Measurements from ENCODE around the gene GRAMD2B. TPM values are rescaled to one million over a fixed set of nuclear protein-coding genes. Genes with fewer than 3 reads are reported as not detected.

The GRAMD2B gene
- total and polyA plus RNA-seq, 4 donors, result 22.5 to 44.7 (median 32.6) TPM

DNA sequence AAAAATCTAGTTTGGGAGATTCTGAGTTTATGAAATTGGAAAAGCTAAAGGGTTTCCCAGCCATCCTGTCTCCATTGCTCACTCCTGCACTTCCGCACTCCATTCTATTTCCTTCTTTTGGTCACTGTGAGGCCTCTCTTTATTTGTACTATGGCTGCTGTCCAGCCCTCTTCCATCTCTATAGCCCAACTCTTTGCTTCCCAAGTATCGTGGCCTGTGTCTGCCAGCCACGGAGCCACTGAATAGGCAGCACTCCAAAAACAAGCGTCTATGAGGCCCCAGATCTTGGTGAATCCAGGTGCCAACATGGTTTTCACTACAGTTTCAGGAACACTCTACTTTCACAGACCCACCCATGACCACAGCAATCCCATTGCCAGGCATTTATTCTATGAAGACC lies 37.2 kb downstream of the GRAMD2B start:
- no peak for ATAC-seq (ENCODE audit: low FRiP score)

DNA sequence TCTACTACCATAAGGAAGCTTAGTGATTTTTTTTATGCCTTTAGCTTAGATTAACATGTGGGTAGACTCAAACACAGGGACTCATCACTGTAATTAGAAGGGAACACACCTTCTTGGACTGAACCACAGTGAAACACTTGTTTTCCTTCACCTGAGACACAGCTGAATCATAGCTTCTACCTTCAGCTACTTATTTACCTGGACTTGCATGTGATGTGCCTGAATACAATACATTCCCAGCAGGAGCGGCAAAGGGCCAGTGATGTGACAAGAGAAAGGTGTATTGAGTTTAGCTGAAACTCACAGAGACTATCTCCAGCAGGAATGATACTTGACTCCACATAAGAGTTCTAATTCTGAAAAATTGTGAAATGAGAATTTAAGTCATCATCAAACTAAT lies 37.8 kb downstream of the GRAMD2B start:
- Histone ChIP-seq H3K9me3 (ENCODE audit: control insufficient read depth, low read length) (no peaks in the 10 kb centered on the region), H3K27ac (ENCODE audit: low read depth in 1 of 2, low read length in 2 of 2) (no peak overlapping the region), H3K36me3 (ENCODE audit: control insufficient read depth in 1 of 2, insufficient read depth in 2 of 2, low read length in 1 of 2) (no peaks in the 10 kb centered on the region), H3K27me3 (ENCODE audit: control insufficient read depth in 1 of 2, insufficient read depth in 2 of 2, low read length in 1 of 2) (no peaks in the 10 kb centered on the region), H3K4me3 (ENCODE audit: low read length in 2 of 2) (no peak overlapping the region), H3K4me1 (ENCODE audit: control insufficient read depth in 1 of 2, insufficient read depth in 2 of 2, low read length in 2 of 2) (no peaks in the 10 kb centered on the region)
- DNase-seq (no peak), ATAC-seq (ENCODE audit: low FRiP score) (no peak)
- WGBS, 2 donors, result 100% methylated on average over 1 of the region's 1 CpG
- intact Hi-C loops (cut with DNase I), result no loop called here

More for the DNA sequence above, 37.2 kb downstream of the GRAMD2B start:
- DNase-seq, result no peak
- H3K4me1 ChIP-seq (ENCODE audit: control insufficient read depth in 1 of 2, insufficient read depth in 2 of 2, low read length in 2 of 2), result no peaks in the 10 kb centered on the region
- no peaks in the 10 kb centered on the region for H3K9me3 ChIP-seq (ENCODE audit: control insufficient read depth, low read length)
- no peak overlapping the region for H3K4me3 ChIP-seq (ENCODE audit: low read length in 2 of 2)
- peak overlapping the region in 1 of 2 donors; percentile 3 for H3K27ac ChIP-seq (ENCODE audit: low read depth in 1 of 2, low read length in 2 of 2)
- H3K36me3 ChIP-seq (ENCODE audit: control insufficient read depth in 1 of 2, insufficient read depth in 2 of 2, low read length in 1 of 2), result no peaks in the 10 kb centered on the region
- 36 to 54% methylated on average over 4 of the region's 4 CpGs for WGBS, 2 donors
- intact Hi-C loops (cut with DNase I), result no loop called here
- no peaks in the 10 kb centered on the region for H3K27me3 ChIP-seq (ENCODE audit: control insufficient read depth in 1 of 2, insufficient read depth in 2 of 2, low read length in 1 of 2)

DNA sequence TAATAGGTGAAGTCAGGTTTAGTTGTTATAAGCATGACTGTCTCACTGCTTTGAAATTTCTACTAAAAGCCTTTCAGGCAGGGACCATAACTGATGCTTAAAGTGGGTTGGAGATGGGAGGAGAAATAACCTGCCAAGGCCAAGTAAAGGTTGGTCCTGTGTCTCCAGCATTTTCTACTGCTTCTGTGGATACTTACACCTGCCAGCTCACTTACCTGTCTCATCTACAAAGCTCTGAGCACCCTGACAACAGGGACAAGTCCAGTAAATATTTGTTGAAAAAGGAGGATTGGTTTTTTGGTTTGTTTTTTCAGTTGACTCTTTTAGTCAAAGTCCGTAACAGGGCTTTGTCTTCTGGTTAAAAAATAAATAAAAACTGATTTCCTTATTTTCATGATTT lies 38.6 kb downstream of the GRAMD2B start:
- DNase-seq (no peak), ATAC-seq (ENCODE audit: low FRiP score) (no peak)
- H3K36me3 ChIP-seq (ENCODE audit: control insufficient read depth in 1 of 2, insufficient read depth in 2 of 2, low read length in 1 of 2), result peaks cover 2 to 3% of the 10 kb centered on the region in 2 donors
- no peaks in the 10 kb centered on the region for H3K9me3 ChIP-seq (ENCODE audit: control insufficient read depth, low read length)
- no peaks in the 10 kb centered on the region for H3K4me1 ChIP-seq (ENCODE audit: control insufficient read depth in 1 of 2, insufficient read depth in 2 of 2, low read length in 2 of 2)
- H3K4me3 ChIP-seq (ENCODE audit: low read length in 2 of 2), result no peak overlapping the region
- intact Hi-C loops (cut with DNase I), result no loop called here
- peak overlapping the region in 1 of 2 donors; percentile 23 for H3K27ac ChIP-seq (ENCODE audit: low read depth in 1 of 2, low read length in 2 of 2)
- WGBS, 2 donors, result 43 to 44% methylated on average over 1 of the region's 1 CpG
- H3K27me3 ChIP-seq (ENCODE audit: control insufficient read depth in 1 of 2, insufficient read depth in 2 of 2, low read length in 1 of 2), result no peaks in the 10 kb centered on the region

DNA sequence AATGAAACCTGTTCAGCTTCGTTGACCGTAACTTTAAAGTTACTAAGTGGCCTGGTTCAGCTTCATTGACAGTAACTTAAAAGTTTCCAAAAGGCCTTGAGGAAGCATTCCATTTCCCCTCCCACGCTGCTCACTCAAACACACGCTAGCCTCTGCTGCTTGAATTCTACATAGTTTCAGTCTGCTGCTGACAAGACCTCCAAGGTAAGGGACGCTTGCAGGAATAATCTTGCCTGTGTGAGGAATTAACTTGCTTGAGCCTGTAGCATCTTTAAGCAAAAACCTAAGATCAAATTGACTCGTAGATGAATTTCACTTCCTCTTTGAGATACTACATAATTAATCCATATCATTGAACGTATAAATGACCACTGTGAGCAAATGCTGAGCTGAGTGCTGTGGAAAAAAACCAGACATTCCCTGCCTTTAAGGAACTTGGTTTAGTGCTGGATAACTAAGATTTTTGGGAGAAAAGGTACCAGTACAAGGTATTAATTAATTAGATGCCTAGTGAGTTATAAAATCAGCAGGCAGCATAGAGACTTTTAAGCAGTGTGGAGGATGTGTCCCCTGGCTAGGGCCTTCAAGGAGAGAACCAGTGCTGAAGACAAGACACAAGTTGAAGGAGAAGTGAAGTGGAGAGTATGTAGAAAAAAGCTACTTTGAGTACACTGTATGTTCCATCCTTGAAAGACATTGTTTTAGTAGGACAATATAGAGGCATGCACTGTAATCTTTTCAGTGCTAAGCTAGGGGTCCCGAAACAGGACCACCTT lies 39.2 kb downstream of the GRAMD2B start:
- Histone ChIP-seq H3K27me3 (ENCODE audit: control insufficient read depth in 1 of 2, insufficient read depth in 2 of 2, low read length in 1 of 2) (no peaks in the 10 kb centered on the region), H3K9me3 (ENCODE audit: control insufficient read depth, low read length) (no peaks in the 10 kb centered on the region), H3K36me3 (ENCODE audit: control insufficient read depth in 1 of 2, insufficient read depth in 2 of 2, low read length in 1 of 2) (peaks cover 2 to 3% of the 10 kb centered on the region in 2 donors), H3K27ac (ENCODE audit: low read depth in 1 of 2, low read length in 2 of 2) (peak overlapping the region in 1 of 2 donors; percentile 32), H3K4me1 (ENCODE audit: control insufficient read depth in 1 of 2, insufficient read depth in 2 of 2, low read length in 2 of 2) (no peaks in the 10 kb centered on the region), H3K4me3 (ENCODE audit: low read length in 2 of 2) (no peak overlapping the region)
- 39 to 40% methylated on average over 8 of the region's 8 CpGs for WGBS, 2 donors
- intact Hi-C loops (cut with DNase I), result no loop called here
- DNase-seq (no peak), ATAC-seq (ENCODE audit: low FRiP score) (no peak)

GRCh38 chr5:126464016-126464415 lies 40.8 kb downstream of the GRAMD2B start:
- no peak for ATAC-seq (ENCODE audit: low FRiP score)
- H3K4me3 ChIP-seq (ENCODE audit: low read length in 2 of 2), result no peak overlapping the region

GRCh38 chr5:126464959-126465358 lies 41.8 kb downstream of the GRAMD2B start:
- H3K27ac ChIP-seq (ENCODE audit: low read depth in 1 of 2, low read length in 2 of 2), result no peak overlapping the region
- intact Hi-C loops (cut with DNase I), result no loop called here
- ATAC-seq (ENCODE audit: low FRiP score), result no peak

More at GRCh38 chr5:126464016-126464415, 40.8 kb downstream of the GRAMD2B start:
- Histone ChIP-seq H3K27me3 (ENCODE audit: control insufficient read depth in 1 of 2, insufficient read depth in 2 of 2, low read length in 1 of 2) (no peaks in the 10 kb centered on the region), H3K4me1 (ENCODE audit: control insufficient read depth in 1 of 2, insufficient read depth in 2 of 2, low read length in 2 of 2) (peaks cover 0 to 3% of the 10 kb centered on the region in 2 donors), H3K36me3 (ENCODE audit: control insufficient read depth in 1 of 2, insufficient read depth in 2 of 2, low read length in 1 of 2) (peaks cover 2 to 3% of the 10 kb centered on the region in 2 donors), H3K27ac (ENCODE audit: low read depth in 1 of 2, low read length in 2 of 2) (no peak overlapping the region), H3K9me3 (ENCODE audit: control insufficient read depth, low read length) (no peaks in the 10 kb centered on the region)
- 95 to 96% methylated on average over 2 of the region's 2 CpGs for WGBS, 2 donors
- no peak for DNase-seq
- intact Hi-C loops (cut with DNase I), result no loop called here

DNA sequence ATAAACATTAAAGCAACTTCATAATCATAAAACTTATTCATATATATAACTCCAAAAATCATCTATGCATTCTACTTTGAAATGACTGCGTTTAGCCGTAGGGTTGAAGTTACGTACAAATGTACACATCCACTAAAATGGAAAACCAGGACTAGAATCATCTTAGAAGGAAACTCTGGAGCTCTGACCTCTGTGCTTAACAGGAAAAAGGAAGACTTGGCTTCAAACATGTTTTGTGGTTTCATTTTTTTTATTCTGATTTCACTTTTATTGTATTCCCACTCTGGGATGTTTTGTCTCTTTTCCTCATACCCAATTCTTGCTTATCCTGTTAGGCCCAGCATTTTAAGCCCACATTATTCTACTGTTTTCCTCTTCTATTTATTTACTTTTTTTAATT lies 44.9 kb downstream of the GRAMD2B start:
- intact Hi-C loops (cut with DNase I), result no loop called here
- Histone ChIP-seq H3K9me3 (ENCODE audit: control insufficient read depth, low read length) (no peaks in the 10 kb centered on the region), H3K4me3 (ENCODE audit: low read length in 2 of 2) (no peak overlapping the region), H3K27me3 (ENCODE audit: control insufficient read depth in 1 of 2, insufficient read depth in 2 of 2, low read length in 1 of 2) (no peaks in the 10 kb centered on the region), H3K27ac (ENCODE audit: low read depth in 1 of 2, low read length in 2 of 2) (no peak overlapping the region), H3K36me3 (ENCODE audit: control insufficient read depth in 1 of 2, insufficient read depth in 2 of 2, low read length in 1 of 2) (peaks cover 3 to 5% of the 10 kb centered on the region in 2 donors), H3K4me1 (ENCODE audit: control insufficient read depth in 1 of 2, insufficient read depth in 2 of 2, low read length in 2 of 2) (peaks cover 1 to 3% of the 10 kb centered on the region in 2 donors)
- DNase-seq (no peak), ATAC-seq (ENCODE audit: low FRiP score) (no peak)
- 97 to 98% methylated on average over 3 of the region's 3 CpGs for WGBS, 2 donors

More at GRCh38 chr5:126464959-126465358, 41.8 kb downstream of the GRAMD2B start:
- Histone ChIP-seq H3K36me3 (ENCODE audit: control insufficient read depth in 1 of 2, insufficient read depth in 2 of 2, low read length in 1 of 2) (peaks cover 3 to 5% of the 10 kb centered on the region in 2 donors), H3K27me3 (ENCODE audit: control insufficient read depth in 1 of 2, insufficient read depth in 2 of 2, low read length in 1 of 2) (no peaks in the 10 kb centered on the region), H3K4me3 (ENCODE audit: low read length in 2 of 2) (no peak overlapping the region), H3K4me1 (ENCODE audit: control insufficient read depth in 1 of 2, insufficient read depth in 2 of 2, low read length in 2 of 2) (peaks cover 0 to 3% of the 10 kb centered on the region in 2 donors), H3K9me3 (ENCODE audit: control insufficient read depth, low read length) (no peaks in the 10 kb centered on the region)
- no peak for DNase-seq
- WGBS, 2 donors, result 78 to 80% methylated on average over 7 of the region's 7 CpGs

DNA sequence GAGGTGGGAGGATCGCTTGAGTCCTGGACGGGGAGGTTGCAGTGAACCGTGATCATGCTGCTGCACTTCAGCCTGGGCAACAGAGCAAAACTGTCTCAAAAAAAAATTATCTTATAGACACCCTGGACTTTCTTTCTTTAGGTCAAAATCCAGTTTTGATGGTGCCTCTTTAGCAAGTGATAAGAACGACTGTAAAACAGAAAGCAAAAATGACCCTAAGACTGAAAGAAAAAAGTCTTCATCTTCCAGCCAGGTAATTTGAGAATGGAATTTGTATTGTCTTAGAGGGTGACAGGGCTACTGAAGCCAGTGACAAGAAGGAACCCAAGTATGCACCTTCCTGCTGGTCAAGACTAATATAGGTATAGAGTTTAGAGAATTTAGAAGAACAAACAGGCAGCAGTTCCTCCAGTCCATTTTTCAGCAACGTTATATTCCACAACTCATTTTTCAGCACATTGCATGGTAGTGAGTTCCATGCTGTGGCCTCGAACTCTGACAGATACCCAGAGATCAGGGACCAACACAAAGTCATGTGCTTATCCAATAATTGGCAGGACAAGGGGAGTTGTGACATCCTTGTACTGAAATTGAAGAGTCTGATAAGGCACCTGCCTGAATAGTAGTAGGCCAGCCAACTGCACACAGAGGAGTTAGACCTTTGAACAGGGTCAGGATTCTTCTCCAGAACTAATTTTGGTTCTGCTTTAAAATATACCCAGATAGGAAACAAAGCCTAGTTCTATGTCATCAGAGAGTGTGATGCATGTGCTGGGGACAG lies 46.5 kb downstream of the GRAMD2B start:
- H3K9me3 ChIP-seq (ENCODE audit: control insufficient read depth, low read length), result no peaks in the 10 kb centered on the region
- H3K4me3 ChIP-seq (ENCODE audit: low read length in 2 of 2), result no peak overlapping the region
- 82 to 89% methylated on average over 6 of the region's 6 CpGs for WGBS, 2 donors
- intact Hi-C loops (cut with DNase I), result loop anchor here in 1 of 2 donors (5.0 kb wide), 1 partner anchor 87 kb away; no protein-coding TSS in a partner anchor
- DNase-seq (no peak), ATAC-seq (ENCODE audit: low FRiP score) (no peak)
- peaks cover 1 to 3% of the 10 kb centered on the region in 2 donors for H3K4me1 ChIP-seq (ENCODE audit: control insufficient read depth in 1 of 2, insufficient read depth in 2 of 2, low read length in 2 of 2)
- no peak overlapping the region for H3K27ac ChIP-seq (ENCODE audit: low read depth in 1 of 2, low read length in 2 of 2)
- H3K36me3 ChIP-seq (ENCODE audit: control insufficient read depth in 1 of 2, insufficient read depth in 2 of 2, low read length in 1 of 2), result peaks cover 3 to 6% of the 10 kb centered on the region in 2 donors
- H3K27me3 ChIP-seq (ENCODE audit: control insufficient read depth in 1 of 2, insufficient read depth in 2 of 2, low read length in 1 of 2), result no peaks in the 10 kb centered on the region

Data from aorta (tissue), 5 donors.